GM12891 (cell line): ENCODE results near the gene CARD9.

ENCODE experiments used
- POLR2A ChIP-seq: IDR thresholded peaks from 2 replicates; pipeline ENCODE4 v1.6.1; 2011; ENCODE audit warnings: low read depth, low read length, control low read depth
- TAF1 ChIP-seq: IDR thresholded peaks from 2 replicates; pipeline ENCODE4 v1.6.1; 2011; ENCODE audit warnings: low read depth, low read length, control low read depth

GRCh38 chr9:136340356-136341041, 33.0 kb downstream of the CARD9 start:
- TF ChIP-seq POLR2A (no peak), TAF1 (no peak)
